A549 (cell line): Measurements from ENCODE around the gene GAS6.

ENCODE experiments used
- CTCF ChIP-seq: fragments of >200 bp; sonication (Bioruptor Twin); formaldehyde crosslinking; IDR thresholded peaks from 3 replicates; pipeline ENCODE4 v1.5.1; 2016
- ESRRA ChIP-seq: fragments of 150-350 bp; IDR thresholded peaks from 2 replicates; pipeline ENCODE4 v1.6.1; 2014; ENCODE audit warnings: mild to moderate bottlenecking, low read length, borderline replicate concordance
- POLR2AphosphoS2 ChIP-seq: conservative IDR thresholded peaks from 2 replicates; pipeline ENCODE4 v1.6.1; 2012; ENCODE audit warnings: low read length, improper control_type of control experiment, inconsistent platforms
- RAD21 ChIP-seq, 2 experiments: fragments of >200 bp in 1 of 2; sonication (Bioruptor Twin) in 1 of 2; formaldehyde crosslinking in 1 of 2; IDR thresholded peaks in 1 of 2; conservative IDR thresholded peaks in 1 of 2; 2 replicates in 1 of 2; 3 replicates in 1 of 2; pipeline ENCODE4 v1.6.1; 2012 to 2018; ENCODE audit warnings: inconsistent platforms in 1 of 2
- ZNF302 ChIP-seq: fragments of 250-450 bp; sonication (Bioruptor Pico); IDR thresholded peaks from 2 replicates; pipeline ENCODE4 v1.9.0; 2021; ENCODE audit warnings: inconsistent platforms, mild to moderate bottlenecking, moderate library complexity

GRCh38 chr13:113901642-113902041 lies 37.8 kb upstream of the GAS6 start:
- no peak for TF ChIP-seq CTCF
- no peak for TF ChIP-seq POLR2AphosphoS2
- TF ChIP-seq ESRRA, result no peak
- no peak for TF ChIP-seq ZNF302 (CRISPR knock-in tag)
- no peak for TF ChIP-seq RAD21 (conservative IDR thresholded peaks at IDR 0.05 in 1 of 2, IDR thresholded peaks at IDR 0.05 in 1 of 2)
